22Rv1 (cell line): ENCODE results near the gene COMMD10.

Experiments
- CTCF ChIP-seq: fragments of 450-650 bp; IDR thresholded peaks from 2 replicates; pipeline ENCODE4 v1.5.1; 2017; ENCODE audit warnings: mild to moderate bottlenecking
- ZFX ChIP-seq: fragments of 450-650 bp; IDR thresholded peaks from 2 replicates; pipeline ENCODE4 v1.6.1; 2017; ENCODE audit warnings: antibody characterized with exemption, borderline replicate concordance

GRCh38 chr5:116296335-116297072 lies 211.7 kb downstream of the COMMD10 start:
- no peak for TF ChIP-seq CTCF
- no peak for TF ChIP-seq ZFX
